CD4-positive, alpha-beta T cell treated with Interleukin-10 for 1 hour (primary cell): ENCODE data around the gene C3orf18.

Source experiments
- DNase-seq: peaks from one replicate; pipeline ENCODE4 v3.0.0-alpha.2; 2020

Gene C3orf18

GRCh38 chr3:50549226-50549625, 18.3 kb downstream of the C3orf18 start:
- DNase-seq: no peak

- DNase-seq: no peak
Observed at GRCh38 chr3:50545781-50546180, 21.8 kb downstream of the C3orf18 start.

- DNase-seq: peak; percentile 65
Observed at GRCh38 chr3:50542177-50543034, 25.1 kb downstream of the C3orf18 start.

GRCh38 chr3:50539356-50540286, 27.9 kb downstream of the C3orf18 start:
- DNase-seq: no peak

- no peak for DNase-seq
Observed at GRCh38 chr3:50537421-50538129, 30.0 kb downstream of the C3orf18 start.

- no peak for DNase-seq
Observed at GRCh38 chr3:50536471-50537180, 30.9 kb downstream of the C3orf18 start.

GRCh38 chr3:50534681-50535330, 32.7 kb downstream of the C3orf18 start:
- no peak for DNase-seq

GRCh38 chr3:50533807-50534461, 33.6 kb downstream of the C3orf18 start:
- no peak for DNase-seq

- no peak for DNase-seq
Observed at GRCh38 chr3:50533316-50533715, 34.2 kb downstream of the C3orf18 start.

GRCh38 chr3:50532062-50532705, 35.4 kb downstream of the C3orf18 start:
- no peak for DNase-seq

- no peak for DNase-seq
Observed at GRCh38 chr3:50531201-50531600, 36.3 kb downstream of the C3orf18 start.

GRCh38 chr3:50530001-50530970, 37.3 kb downstream of the C3orf18 start:
- no peak for DNase-seq

- peak; percentile 44 for DNase-seq
Observed at GRCh38 chr3:50525987-50526386, 41.6 kb downstream of the C3orf18 start.

- no peak for DNase-seq
Observed at GRCh38 chr3:50525191-50525910, 42.2 kb downstream of the C3orf18 start.

GRCh38 chr3:50524746-50525145, 42.8 kb downstream of the C3orf18 start:
- no peak for DNase-seq

- DNase-seq: no peak
Observed at GRCh38 chr3:50523279-50523811, 44.2 kb downstream of the C3orf18 start.

- no peak for DNase-seq
Observed at GRCh38 chr3:50521572-50521971, 46.0 kb downstream of the C3orf18 start.

GRCh38 chr3:50520849-50521248, 46.7 kb downstream of the C3orf18 start:
- no peak for DNase-seq
